Loucy (cell line): ENCODE data around the gene DKK3.

Experiments used
- EZH2phosphoT487 ChIP-seq: fragments of 200-600 bp; IDR thresholded peaks from 2 replicates; pipeline ENCODE4 v1.6.1; 2018; ENCODE audit warnings: antibody characterized with exemption, mild to moderate bottlenecking, moderate library complexity, borderline replicate concordance
- TF ChIP-seq, protein P1 (sequence below): fragments of 200-600 bp; sonication (generic); conservative IDR thresholded peaks from 2 replicates; pipeline ENCODE4 v1.5.1; 2014; ENCODE audit warnings: mild to moderate bottlenecking, antibody characterized with exemption, low read length

DNA sequence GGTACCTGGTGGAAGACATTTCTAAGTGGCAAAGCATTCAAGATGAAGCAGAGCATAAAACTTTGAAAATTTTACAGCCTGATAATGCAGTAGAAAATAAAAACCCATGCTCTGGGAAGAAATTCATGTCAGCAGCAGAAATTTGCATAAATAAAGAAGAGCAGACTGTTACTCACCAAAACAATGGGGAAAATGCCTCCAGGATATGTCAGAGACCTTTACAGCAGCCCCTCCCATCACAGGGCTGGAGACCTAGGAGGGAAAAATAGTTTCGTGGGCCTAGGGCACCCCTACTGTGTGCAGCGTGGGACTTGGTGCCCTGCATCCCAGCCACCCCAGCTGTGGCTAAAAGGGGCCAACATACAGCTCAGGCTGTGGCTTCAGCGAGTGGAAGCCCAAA lies 5.4 kb upstream of the DKK3 start:
- TF ChIP-seq, protein P1, sequence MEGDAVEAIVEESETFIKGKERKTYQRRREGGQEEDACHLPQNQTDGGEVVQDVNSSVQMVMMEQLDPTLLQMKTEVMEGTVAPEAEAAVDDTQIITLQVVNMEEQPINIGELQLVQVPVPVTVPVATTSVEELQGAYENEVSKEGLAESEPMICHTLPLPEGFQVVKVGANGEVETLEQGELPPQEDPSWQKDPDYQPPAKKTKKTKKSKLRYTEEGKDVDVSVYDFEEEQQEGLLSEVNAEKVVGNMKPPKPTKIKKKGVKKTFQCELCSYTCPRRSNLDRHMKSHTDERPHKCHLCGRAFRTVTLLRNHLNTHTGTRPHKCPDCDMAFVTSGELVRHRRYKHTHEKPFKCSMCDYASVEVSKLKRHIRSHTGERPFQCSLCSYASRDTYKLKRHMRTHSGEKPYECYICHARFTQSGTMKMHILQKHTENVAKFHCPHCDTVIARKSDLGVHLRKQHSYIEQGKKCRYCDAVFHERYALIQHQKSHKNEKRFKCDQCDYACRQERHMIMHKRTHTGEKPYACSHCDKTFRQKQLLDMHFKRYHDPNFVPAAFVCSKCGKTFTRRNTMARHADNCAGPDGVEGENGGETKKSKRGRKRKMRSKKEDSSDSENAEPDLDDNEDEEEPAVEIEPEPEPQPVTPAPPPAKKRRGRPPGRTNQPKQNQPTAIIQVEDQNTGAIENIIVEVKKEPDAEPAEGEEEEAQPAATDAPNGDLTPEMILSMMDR: no peak
- no peak for TF ChIP-seq EZH2phosphoT487
